ENCODE data around the gene MAP2K3. TPM values are rescaled to one million over a fixed set of nuclear protein-coding genes. Genes with fewer than 3 reads are reported as not detected.

Gene MAP2K3
- total RNA-seq, 1 donor from 2014 or later, result 11.5 TPM

DNA sequence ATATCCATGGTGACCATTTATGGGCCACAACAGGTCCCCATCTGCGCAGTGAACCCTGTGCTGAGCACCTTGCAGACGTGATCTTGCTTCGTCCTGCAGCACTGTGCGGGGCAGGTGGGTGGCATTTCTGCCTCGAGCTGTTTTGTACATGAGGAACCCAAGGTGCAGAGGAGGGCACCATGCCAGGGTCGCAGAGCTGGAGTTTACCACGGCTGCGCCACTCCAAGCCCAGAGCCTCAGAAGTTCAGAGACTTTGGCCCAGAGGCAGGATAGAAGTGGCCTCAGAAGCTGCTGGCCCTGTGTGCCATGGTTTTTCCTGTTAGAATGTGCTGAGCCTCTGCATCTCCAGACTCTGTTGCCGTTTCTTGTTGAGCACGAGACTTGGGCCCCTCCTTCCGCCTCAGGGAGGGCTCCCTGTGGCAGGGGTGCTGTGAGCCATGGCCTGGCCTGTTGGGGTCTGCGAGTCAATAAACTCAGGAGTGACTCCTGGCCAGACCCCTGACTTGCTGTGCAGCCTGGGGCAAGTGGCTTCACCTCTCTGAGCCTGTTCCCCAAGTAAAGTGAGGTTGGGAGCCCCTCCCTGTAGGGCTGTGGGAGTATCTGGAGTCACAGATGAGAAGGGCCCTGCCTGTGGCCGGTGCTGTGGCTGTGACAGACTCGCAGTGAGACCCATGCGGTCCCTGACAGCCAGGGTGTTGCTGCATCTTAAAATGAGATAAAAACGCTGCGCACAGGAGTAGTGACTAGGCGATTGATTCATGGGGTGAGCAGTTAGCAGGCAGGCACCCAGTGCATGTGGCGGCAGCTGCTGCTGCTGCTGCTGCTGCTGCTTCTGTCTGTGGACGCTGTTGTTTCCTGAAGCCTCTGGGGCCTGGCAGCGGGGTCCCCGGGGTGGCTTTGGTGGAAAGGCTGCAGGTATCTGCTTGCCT, 11.8 kb downstream of the MAP2K3 start:
- Histone ChIP-seq H3K4me1 (ENCODE audit: control insufficient read depth in 3 of 3, insufficient read depth in 3 of 3, low read length in 3 of 3) (peaks cover 48 to 74% (median 70%) of the 10 kb centered on the region in 3 donors), H3K36me3 (ENCODE audit: control insufficient read depth in 3 of 3, insufficient read depth in 3 of 3, low read length in 3 of 3) (peaks cover 31 to 52% (median 33%) of the 10 kb centered on the region in 3 donors), H3K27ac (ENCODE audit: low read depth, low read length) (peak overlapping the region; percentile 68), H3K9me3 (ENCODE audit: control insufficient read depth in 3 of 3, low read length in 3 of 3) (peaks cover 0 to 2% (median 0%) of the 10 kb centered on the region in 3 donors), H3K27me3 (ENCODE audit: control insufficient read depth in 3 of 3, insufficient read depth in 3 of 3, low read length in 3 of 3) (peaks cover 0 to 3% (median 0%) of the 10 kb centered on the region in 3 donors), H3K9ac (ENCODE audit: low read depth in 1 of 3, low read length in 3 of 3) (peak overlapping the region; percentile 20 to 76 (median 69)), H3K4me3 (ENCODE audit: low read length in 3 of 3) (peak overlapping the region in 1 of 3 donors; percentile 22)

DNA sequence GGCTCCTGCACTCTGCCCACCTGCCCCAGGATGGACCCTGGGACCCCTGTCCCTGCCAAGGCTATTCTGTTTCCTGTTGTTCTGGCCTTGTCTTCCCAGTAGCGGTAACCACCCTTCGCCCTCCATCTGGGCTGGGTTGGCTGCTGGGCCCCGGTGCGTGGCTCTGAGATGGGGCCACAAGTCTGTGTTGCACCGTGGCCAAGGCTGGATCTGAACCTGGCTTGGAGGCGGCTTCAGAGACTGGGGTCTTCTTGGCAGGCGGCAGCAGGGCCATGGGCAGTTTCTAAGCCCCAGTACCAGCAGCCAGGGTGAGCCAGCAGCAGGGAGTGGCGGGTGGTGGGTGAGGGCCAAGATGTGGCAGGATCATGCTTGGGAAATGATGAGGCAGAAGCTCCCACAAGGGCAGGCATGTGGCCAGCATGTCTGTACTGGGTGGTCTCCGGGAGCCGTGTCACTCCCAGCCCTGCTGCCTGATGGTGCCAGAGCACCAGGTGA, 12.6 kb downstream of the MAP2K3 start:
- H3K4me1 ChIP-seq (ENCODE audit: control insufficient read depth in 3 of 3, insufficient read depth in 3 of 3, low read length in 3 of 3), result peaks cover 43 to 68% (median 66%) of the 10 kb centered on the region in 3 donors
- peaks cover 35 to 51% (median 39%) of the 10 kb centered on the region in 3 donors for H3K36me3 ChIP-seq (ENCODE audit: control insufficient read depth in 3 of 3, insufficient read depth in 3 of 3, low read length in 3 of 3)
- peak overlapping the region in 2 of 3 donors; percentile 22 to 29 for H3K4me3 ChIP-seq (ENCODE audit: low read length in 3 of 3)
- H3K9ac ChIP-seq (ENCODE audit: low read depth in 1 of 3, low read length in 3 of 3), result peak overlapping the region; percentile 20 to 76 (median 69)
- peak overlapping the region; percentile 66 for H3K27ac ChIP-seq (ENCODE audit: low read depth, low read length)
- H3K27me3 ChIP-seq (ENCODE audit: control insufficient read depth in 3 of 3, insufficient read depth in 3 of 3, low read length in 3 of 3), result peaks cover 0 to 3% (median 0%) of the 10 kb centered on the region in 3 donors
- peaks cover 0 to 2% (median 0%) of the 10 kb centered on the region in 3 donors for H3K9me3 ChIP-seq (ENCODE audit: control insufficient read depth in 3 of 3, low read length in 3 of 3)

GRCh38 chr17:21297597-21297996, 13.1 kb downstream of the MAP2K3 start:
- H3K4me3 ChIP-seq (ENCODE audit: low read length in 3 of 3), result peak overlapping the region in 2 of 3 donors; percentile 22 to 29

DNA sequence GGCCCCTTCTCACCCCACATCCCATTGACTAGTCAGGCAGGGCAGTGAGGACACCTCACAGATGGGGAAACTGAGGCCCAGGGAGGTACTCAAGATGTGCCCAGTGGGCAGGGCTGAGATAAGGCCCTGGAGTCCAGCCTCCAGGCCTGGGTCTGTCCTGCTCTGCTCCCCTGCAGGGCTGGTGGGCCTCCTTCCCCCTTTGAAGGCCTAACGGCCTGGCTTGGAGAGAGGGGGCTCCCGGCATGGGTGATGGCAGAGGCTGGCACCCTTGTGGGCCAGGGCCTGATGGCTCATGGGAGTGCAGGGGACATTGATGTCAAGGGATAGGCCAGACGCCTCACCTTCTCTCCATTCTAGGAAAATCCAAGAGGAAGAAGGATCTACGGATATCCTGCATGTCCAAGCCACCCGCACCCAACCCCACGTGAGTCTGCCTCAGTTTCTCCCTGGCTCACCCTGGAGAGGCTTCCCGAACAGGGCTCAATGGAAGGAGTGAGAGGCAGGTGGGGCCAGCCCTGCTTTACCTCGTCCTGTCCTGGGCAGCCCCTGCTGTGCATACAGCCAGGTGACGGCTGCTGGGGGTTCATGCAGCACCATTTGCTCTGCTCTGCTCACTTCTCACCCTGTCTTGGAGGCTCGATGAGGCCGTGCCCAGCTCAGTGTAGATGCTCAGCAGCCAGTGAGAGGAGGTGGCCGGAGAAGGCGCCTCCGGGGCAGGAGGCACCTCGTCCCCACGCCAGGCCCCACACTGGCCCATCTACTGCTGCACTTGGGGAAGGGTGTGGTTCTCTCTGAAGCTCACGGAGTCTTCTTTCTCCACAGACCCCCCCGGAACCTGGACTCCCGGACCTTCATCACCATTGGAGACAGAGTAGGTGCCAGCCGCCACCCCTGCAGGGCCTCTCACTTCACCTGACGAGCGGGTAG, 13.8 kb downstream of the MAP2K3 start:
- Histone ChIP-seq H3K36me3 (ENCODE audit: control insufficient read depth in 3 of 3, insufficient read depth in 3 of 3, low read length in 3 of 3) (peaks cover 48 to 58% (median 51%) of the 10 kb centered on the region in 3 donors), H3K9me3 (ENCODE audit: control insufficient read depth in 3 of 3, low read length in 3 of 3) (peaks cover 0 to 2% (median 0%) of the 10 kb centered on the region in 3 donors), H3K4me3 (ENCODE audit: low read length in 3 of 3) (no peak overlapping the region), H3K4me1 (ENCODE audit: control insufficient read depth in 3 of 3, insufficient read depth in 3 of 3, low read length in 3 of 3) (peaks cover 43 to 62% (median 60%) of the 10 kb centered on the region in 3 donors), H3K9ac (ENCODE audit: low read depth in 1 of 3, low read length in 3 of 3) (peak overlapping the region in 1 of 3 donors; percentile 40), H3K27me3 (ENCODE audit: control insufficient read depth in 3 of 3, insufficient read depth in 3 of 3, low read length in 3 of 3) (peaks cover 0 to 3% (median 0%) of the 10 kb centered on the region in 3 donors), H3K27ac (ENCODE audit: low read depth, low read length) (peak overlapping the region; percentile 66)

More at GRCh38 chr17:21297597-21297996, 13.1 kb downstream of the MAP2K3 start:
- H3K27ac ChIP-seq (ENCODE audit: low read depth, low read length), result peak overlapping the region; percentile 66
- H3K27me3 ChIP-seq (ENCODE audit: control insufficient read depth in 3 of 3, insufficient read depth in 3 of 3, low read length in 3 of 3), result peaks cover 0 to 3% (median 0%) of the 10 kb centered on the region in 3 donors
- peaks cover 43 to 67% (median 66%) of the 10 kb centered on the region in 3 donors for H3K4me1 ChIP-seq (ENCODE audit: control insufficient read depth in 3 of 3, insufficient read depth in 3 of 3, low read length in 3 of 3)
- H3K9ac ChIP-seq (ENCODE audit: low read depth in 1 of 3, low read length in 3 of 3), result peak overlapping the region in 1 of 3 donors; percentile 76
- H3K9me3 ChIP-seq (ENCODE audit: control insufficient read depth in 3 of 3, low read length in 3 of 3), result peaks cover 0 to 2% (median 0%) of the 10 kb centered on the region in 3 donors
- H3K36me3 ChIP-seq (ENCODE audit: control insufficient read depth in 3 of 3, insufficient read depth in 3 of 3, low read length in 3 of 3), result peaks cover 41 to 56% (median 44%) of the 10 kb centered on the region in 3 donors

DNA sequence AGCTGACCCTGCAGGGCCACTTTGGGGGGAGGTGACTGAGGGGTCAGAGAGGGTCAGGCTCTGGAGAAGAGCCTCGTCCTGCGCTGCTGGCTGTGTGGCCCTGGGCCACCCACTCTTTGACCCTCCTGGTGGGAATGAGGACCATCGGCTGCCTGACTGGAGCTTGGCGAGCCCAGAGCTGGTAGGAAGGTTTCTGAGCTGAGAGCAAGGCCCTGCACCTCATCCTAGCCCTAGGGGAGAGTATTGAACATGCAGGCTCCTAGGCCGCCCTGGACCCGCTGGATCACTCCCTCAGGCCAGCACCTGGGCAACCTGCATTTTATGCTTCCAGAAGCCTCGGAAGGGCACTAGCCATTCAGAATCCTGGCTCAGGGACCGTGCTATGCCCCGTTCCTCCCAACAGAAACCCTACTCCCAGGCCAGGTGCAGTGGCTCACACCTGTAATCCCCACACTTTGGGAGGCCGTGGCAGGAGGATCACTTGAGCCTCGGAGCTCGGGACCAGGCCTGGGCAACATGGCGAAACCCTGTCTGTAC, 14.5 kb downstream of the MAP2K3 start:
- no peak overlapping the region for H3K27ac ChIP-seq (ENCODE audit: low read depth, low read length)
- peaks cover 0 to 2% (median 0%) of the 10 kb centered on the region in 3 donors for H3K9me3 ChIP-seq (ENCODE audit: control insufficient read depth in 3 of 3, low read length in 3 of 3)
- peaks cover 55 to 60% (median 58%) of the 10 kb centered on the region in 3 donors for H3K36me3 ChIP-seq (ENCODE audit: control insufficient read depth in 3 of 3, insufficient read depth in 3 of 3, low read length in 3 of 3)
- H3K27me3 ChIP-seq (ENCODE audit: control insufficient read depth in 3 of 3, insufficient read depth in 3 of 3, low read length in 3 of 3), result peaks cover 0 to 3% (median 0%) of the 10 kb centered on the region in 3 donors
- peaks cover 40 to 55% (median 52%) of the 10 kb centered on the region in 3 donors for H3K4me1 ChIP-seq (ENCODE audit: control insufficient read depth in 3 of 3, insufficient read depth in 3 of 3, low read length in 3 of 3)
- H3K9ac ChIP-seq (ENCODE audit: low read depth in 1 of 3, low read length in 3 of 3), result no peak overlapping the region
- no peak overlapping the region for H3K4me3 ChIP-seq (ENCODE audit: low read length in 3 of 3)

DNA sequence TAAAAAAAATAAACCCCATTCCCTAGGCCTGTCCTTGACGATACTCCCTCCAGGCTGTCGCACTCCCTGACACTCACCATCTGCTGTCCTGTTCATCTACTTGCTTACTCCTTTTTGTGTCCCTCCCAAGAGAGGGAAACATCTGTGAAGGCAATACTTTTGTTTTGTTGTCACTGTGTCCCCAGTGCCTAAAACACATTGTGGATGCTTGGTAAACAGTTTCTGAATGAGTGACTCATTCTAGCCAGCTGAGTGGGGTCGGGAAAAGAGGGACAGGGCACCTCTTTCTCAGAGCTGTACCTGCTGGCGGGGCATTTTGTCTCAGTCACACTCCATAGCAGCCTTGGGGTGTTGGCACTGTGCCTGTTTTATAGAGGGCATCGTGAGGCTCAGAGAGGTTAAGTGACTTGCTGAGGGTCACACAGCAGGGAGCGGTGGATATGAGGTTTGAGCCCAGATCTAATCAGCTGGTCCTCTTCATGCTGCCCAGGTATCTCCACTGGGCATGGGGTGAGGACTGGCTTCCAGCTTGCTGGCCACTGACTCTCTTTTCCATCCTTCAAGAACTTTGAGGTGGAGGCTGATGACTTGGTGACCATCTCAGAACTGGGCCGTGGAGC, 15.6 kb downstream of the MAP2K3 start:
- H3K36me3 ChIP-seq (ENCODE audit: control insufficient read depth in 3 of 3, insufficient read depth in 3 of 3, low read length in 3 of 3), result peaks cover 64 to 65% (median 65%) of the 10 kb centered on the region in 3 donors
- no peak overlapping the region for H3K9ac ChIP-seq (ENCODE audit: low read depth in 1 of 3, low read length in 3 of 3)
- peaks cover 0 to 2% (median 0%) of the 10 kb centered on the region in 3 donors for H3K9me3 ChIP-seq (ENCODE audit: control insufficient read depth in 3 of 3, low read length in 3 of 3)
- H3K4me3 ChIP-seq (ENCODE audit: low read length in 3 of 3), result no peak overlapping the region
- no peaks in the 10 kb centered on the region for H3K27me3 ChIP-seq (ENCODE audit: control insufficient read depth in 3 of 3, insufficient read depth in 3 of 3, low read length in 3 of 3)
- H3K27ac ChIP-seq (ENCODE audit: low read depth, low read length), result no peak overlapping the region
- H3K4me1 ChIP-seq (ENCODE audit: control insufficient read depth in 3 of 3, insufficient read depth in 3 of 3, low read length in 3 of 3), result peaks cover 34 to 44% (median 42%) of the 10 kb centered on the region in 3 donors

- H3K9ac ChIP-seq (ENCODE audit: low read depth in 1 of 3, low read length in 3 of 3), result peak overlapping the region in 1 of 3 donors; percentile 8
- peaks cover 0 to 2% (median 0%) of the 10 kb centered on the region in 3 donors for H3K9me3 ChIP-seq (ENCODE audit: control insufficient read depth in 3 of 3, low read length in 3 of 3)
- H3K27me3 ChIP-seq (ENCODE audit: control insufficient read depth in 3 of 3, insufficient read depth in 3 of 3, low read length in 3 of 3), result no peaks in the 10 kb centered on the region
- no peak overlapping the region for H3K27ac ChIP-seq (ENCODE audit: low read depth, low read length)
- H3K4me3 ChIP-seq (ENCODE audit: low read length in 3 of 3), result no peak overlapping the region
- H3K4me1 ChIP-seq (ENCODE audit: control insufficient read depth in 3 of 3, insufficient read depth in 3 of 3, low read length in 3 of 3), result peaks cover 27 to 36% (median 34%) of the 10 kb centered on the region in 3 donors
- H3K36me3 ChIP-seq (ENCODE audit: control insufficient read depth in 3 of 3, insufficient read depth in 3 of 3, low read length in 3 of 3), result peaks cover 65 to 68% (median 65%) of the 10 kb centered on the region in 3 donors
Measured at GRCh38 chr17:21300601-21301571, 16.4 kb downstream of the MAP2K3 start.
